CD4-positive, alpha-beta T cell (primary cell): Measurements from ENCODE around the gene HIGD1B. TPM values are rescaled to one million over a fixed set of nuclear protein-coding genes. Genes with fewer than 3 reads are reported as not detected.

Experiments used
- ATAC-seq: fragments of 200-7000 bp; cut with Tn5 transposase; one replicate; pipeline ENCODE4 v1.10.0; 2022; ENCODE audit warnings: mild to moderate bottlenecking; ENCODE audit not compliant: poor library complexity
- CTCF ChIA-PET: fragments of 350-600 bp; sonication (Branson Sonifier 250); formaldehyde crosslinking; loops from one replicate; lab custom pipeline; 2021; ENCODE audit warnings: antibody characterized with exemption, inconsistent platforms; lab: Charles Lee
- POLR2A ChIA-PET: fragments of 350-600 bp; sonication (Branson Sonifier 250); formaldehyde crosslinking; loops from one replicate; lab custom pipeline; 2021; ENCODE audit warnings: antibody characterized with exemption, inconsistent platforms; lab: Charles Lee
- DNase-seq, 14 experiments: peaks; one replicate each; pipeline ENCODE4 v3.0.0-alpha.2; 2013 to 2020; ENCODE audit warnings: mixed read lengths in 2 of 14
- H3K27ac ChIP-seq, 2 donors: one replicate each; pipeline versions ENCODE4 v1.5.1 to v1.7.0; 2013; ENCODE audit warnings: low read length in 2 of 2, low read depth in 1 of 2, mild to moderate bottlenecking in 1 of 2
- H3K27me3 ChIP-seq, 2 experiments: 1 replicate in 1 of 2; 2 replicates in 1 of 2; pipeline versions ENCODE4 v1.6.1 to v1.7.0; 2013; ENCODE audit warnings: low read length in 2 of 2, control low read depth in 1 of 2, mild to moderate bottlenecking in 1 of 2, moderate library complexity in 1 of 2; ENCODE audit not compliant: insufficient read depth in 2 of 2, control insufficient read depth in 1 of 2
- H3K36me3 ChIP-seq: one replicate; pipeline ENCODE4 v1.6.1; 2013; ENCODE audit warnings: low read length, control low read depth; ENCODE audit not compliant: insufficient read depth
- H3K4me1 ChIP-seq: one replicate; pipeline ENCODE4 v1.6.1; 2013; ENCODE audit warnings: low read length, control low read depth; ENCODE audit not compliant: insufficient read depth
- H3K4me3 ChIP-seq: one replicate; pipeline ENCODE4 v1.5.1; 2013; ENCODE audit warnings: mild to moderate bottlenecking, low read length, moderate library complexity
- H3K9me3 ChIP-seq, 2 experiments: 1 replicate in 1 of 2; 2 replicates in 1 of 2; pipeline versions ENCODE4 v1.6.1 to v1.7.0; 2013; ENCODE audit warnings: low read length in 2 of 2, mild to moderate bottlenecking in 2 of 2, control low read depth in 1 of 2, moderate library complexity in 1 of 2; ENCODE audit not compliant: control insufficient read depth in 1 of 2, insufficient read depth in 1 of 2
- H3K27ac Mint-ChIP-seq: one replicate; pipeline ENCODE4 v1.8.0; 2020; ENCODE audit warnings: mixed read lengths
- H3K27me3 Mint-ChIP-seq: one replicate; pipeline ENCODE4 v1.8.0; 2021; ENCODE audit warnings: mixed read lengths
- H3K36me3 Mint-ChIP-seq: one replicate; pipeline ENCODE4 v1.8.0; 2021; ENCODE audit warnings: low read depth, mixed read lengths
- H3K4me1 Mint-ChIP-seq: one replicate; pipeline ENCODE4 v1.8.0; 2021; ENCODE audit warnings: low read depth, mixed read lengths
- H3K4me3 Mint-ChIP-seq: one replicate; pipeline ENCODE4 v1.8.0; 2020; ENCODE audit warnings: mild to moderate bottlenecking, mixed read lengths
- H3K9me3 Mint-ChIP-seq: one replicate; pipeline ENCODE4 v1.8.0; 2020; ENCODE audit warnings: mixed read lengths
- intact Hi-C, 2 experiments: fragments of 100-400 bp; cut with DNase I in 1 of 2; cut with micrococcal nuclease in 1 of 2; formaldehyde crosslinking; loops; one replicate each; pipeline versions ENCODE4 v1.15.1 to v1.9.0; 2023 to 2025; cut with DNase I, micrococcal nuclease
- total RNA-seq, 174 experiments: library from RNA in 2 of 174; stranded (reverse) in 2 of 174; gene quantifications; one replicate each; pipeline ENCODE4 v1.2.3 and lab custom pipeline; 2021 to 2026
- TF ChIP-seq, protein P1 (sequence below): fragments of 200-600 bp; IDR thresholded peaks from one replicate; pipeline ENCODE4 v1.8.0; 2022; ENCODE audit warnings: antibody characterized with exemption, mild to moderate bottlenecking

HIGD1B gene
- total RNA-seq, 2 experiments from 2014 or later, result not detected

DNA sequence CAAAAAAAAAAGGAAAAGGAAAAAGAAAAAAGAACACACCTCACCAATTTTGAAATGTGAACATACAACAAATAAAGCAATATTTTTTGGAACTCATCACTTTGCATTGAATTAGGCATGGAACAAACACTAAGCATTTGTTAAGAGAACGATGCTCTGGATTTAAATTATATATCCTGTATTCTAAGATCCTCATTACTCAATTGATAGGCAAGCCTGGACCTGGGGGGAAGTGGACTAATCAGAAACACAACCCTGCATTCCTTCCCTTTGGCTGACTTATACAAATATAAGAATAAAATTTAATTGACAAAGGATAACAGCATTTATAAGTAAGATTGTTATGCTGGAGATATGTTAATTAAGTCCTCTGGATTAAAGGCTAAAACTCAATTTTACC, 19.8 kb upstream of the HIGD1B start:
- Mint-ChIP-seq H3K27ac (no peak overlapping the region), H3K27me3 (peaks cover 62% of the 10 kb centered on the region), H3K4me1 (peaks cover 15% of the 10 kb centered on the region), H3K4me3 (no peak overlapping the region), H3K9me3 (no peaks in the 10 kb centered on the region), H3K36me3 (no peaks in the 10 kb centered on the region)
- H3K27ac ChIP-seq, result no peak overlapping the region
- no peak for DNase-seq
- H3K27me3 ChIP-seq, result peaks cover 35 to 67% of the 10 kb centered on the region in 2 experiments
- ChIA-PET POLR2A (no interaction called here), CTCF (interaction anchor here (1.6 kb wide), 1 partner anchor 49 kb away, joined by 6 read pairs; no protein-coding TSS in a partner anchor)
- H3K9me3 ChIP-seq, result peaks cover 0 to 4% of the 10 kb centered on the region in 2 experiments
- ATAC-seq, result no peak
- intact Hi-C loops, result no loop called here
- TF ChIP-seq, protein P1, sequence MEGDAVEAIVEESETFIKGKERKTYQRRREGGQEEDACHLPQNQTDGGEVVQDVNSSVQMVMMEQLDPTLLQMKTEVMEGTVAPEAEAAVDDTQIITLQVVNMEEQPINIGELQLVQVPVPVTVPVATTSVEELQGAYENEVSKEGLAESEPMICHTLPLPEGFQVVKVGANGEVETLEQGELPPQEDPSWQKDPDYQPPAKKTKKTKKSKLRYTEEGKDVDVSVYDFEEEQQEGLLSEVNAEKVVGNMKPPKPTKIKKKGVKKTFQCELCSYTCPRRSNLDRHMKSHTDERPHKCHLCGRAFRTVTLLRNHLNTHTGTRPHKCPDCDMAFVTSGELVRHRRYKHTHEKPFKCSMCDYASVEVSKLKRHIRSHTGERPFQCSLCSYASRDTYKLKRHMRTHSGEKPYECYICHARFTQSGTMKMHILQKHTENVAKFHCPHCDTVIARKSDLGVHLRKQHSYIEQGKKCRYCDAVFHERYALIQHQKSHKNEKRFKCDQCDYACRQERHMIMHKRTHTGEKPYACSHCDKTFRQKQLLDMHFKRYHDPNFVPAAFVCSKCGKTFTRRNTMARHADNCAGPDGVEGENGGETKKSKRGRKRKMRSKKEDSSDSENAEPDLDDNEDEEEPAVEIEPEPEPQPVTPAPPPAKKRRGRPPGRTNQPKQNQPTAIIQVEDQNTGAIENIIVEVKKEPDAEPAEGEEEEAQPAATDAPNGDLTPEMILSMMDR, result no peak
- H3K4me3 ChIP-seq, result no peak overlapping the region
- no peaks in the 10 kb centered on the region for H3K36me3 ChIP-seq
- peaks cover 16% of the 10 kb centered on the region for H3K4me1 ChIP-seq

DNA sequence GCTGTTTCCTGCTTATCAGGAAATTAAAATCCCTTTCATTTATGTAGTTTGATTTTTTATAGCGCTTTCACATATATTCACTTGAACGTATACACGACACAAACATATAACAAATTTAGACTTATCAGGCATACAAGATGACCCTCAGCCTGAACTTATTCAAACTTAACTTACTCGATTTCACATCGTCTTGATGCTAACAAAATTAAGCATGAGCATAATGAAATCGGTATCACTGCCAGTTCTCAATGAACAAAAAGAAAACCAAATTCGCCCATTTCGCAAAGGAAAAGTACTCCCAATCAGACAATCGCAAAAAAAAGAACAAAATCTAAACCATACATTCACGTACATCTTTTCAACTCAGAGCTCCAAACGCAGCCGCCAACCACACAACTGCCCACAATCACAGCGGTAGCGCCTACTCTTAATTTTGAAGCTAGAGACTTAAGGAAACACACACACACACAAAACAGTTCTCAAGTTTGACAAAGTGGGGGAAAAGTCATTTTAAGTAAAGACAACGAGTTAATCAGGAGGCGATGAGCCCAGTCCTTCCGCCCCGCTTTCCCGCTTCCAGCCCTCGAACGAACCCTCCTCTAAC, 18.7 kb upstream of the HIGD1B start:
- intact Hi-C loops, result no loop called here
- peak; percentile 38 for ATAC-seq
- H3K27me3 ChIP-seq, result peaks cover 35 to 71% of the 10 kb centered on the region in 2 experiments
- Mint-ChIP-seq H3K36me3 (no peaks in the 10 kb centered on the region), H3K27ac (no peak overlapping the region), H3K27me3 (peaks cover 70% of the 10 kb centered on the region), H3K4me3 (peak overlapping the region; percentile 83), H3K4me1 (peaks cover 15% of the 10 kb centered on the region), H3K9me3 (no peaks in the 10 kb centered on the region)
- peak overlapping the region; percentile 32 for H3K4me3 ChIP-seq
- peaks cover 0 to 4% of the 10 kb centered on the region in 2 experiments for H3K9me3 ChIP-seq
- POLR2A ChIA-PET, result no interaction called here
- no peaks in the 10 kb centered on the region for H3K36me3 ChIP-seq
- H3K4me1 ChIP-seq, result peaks cover 16% of the 10 kb centered on the region
- CTCF ChIA-PET, result interaction anchor here (1.6 kb wide), 1 partner anchor 50 kb away, joined by 6 read pairs; no protein-coding TSS in a partner anchor
- DNase-seq, result peak in 3 of 14 experiments; percentile 5 to 42 (median 8)
- H3K27ac ChIP-seq, result no peak overlapping the region
- TF ChIP-seq, protein P1, result no peak

DNA sequence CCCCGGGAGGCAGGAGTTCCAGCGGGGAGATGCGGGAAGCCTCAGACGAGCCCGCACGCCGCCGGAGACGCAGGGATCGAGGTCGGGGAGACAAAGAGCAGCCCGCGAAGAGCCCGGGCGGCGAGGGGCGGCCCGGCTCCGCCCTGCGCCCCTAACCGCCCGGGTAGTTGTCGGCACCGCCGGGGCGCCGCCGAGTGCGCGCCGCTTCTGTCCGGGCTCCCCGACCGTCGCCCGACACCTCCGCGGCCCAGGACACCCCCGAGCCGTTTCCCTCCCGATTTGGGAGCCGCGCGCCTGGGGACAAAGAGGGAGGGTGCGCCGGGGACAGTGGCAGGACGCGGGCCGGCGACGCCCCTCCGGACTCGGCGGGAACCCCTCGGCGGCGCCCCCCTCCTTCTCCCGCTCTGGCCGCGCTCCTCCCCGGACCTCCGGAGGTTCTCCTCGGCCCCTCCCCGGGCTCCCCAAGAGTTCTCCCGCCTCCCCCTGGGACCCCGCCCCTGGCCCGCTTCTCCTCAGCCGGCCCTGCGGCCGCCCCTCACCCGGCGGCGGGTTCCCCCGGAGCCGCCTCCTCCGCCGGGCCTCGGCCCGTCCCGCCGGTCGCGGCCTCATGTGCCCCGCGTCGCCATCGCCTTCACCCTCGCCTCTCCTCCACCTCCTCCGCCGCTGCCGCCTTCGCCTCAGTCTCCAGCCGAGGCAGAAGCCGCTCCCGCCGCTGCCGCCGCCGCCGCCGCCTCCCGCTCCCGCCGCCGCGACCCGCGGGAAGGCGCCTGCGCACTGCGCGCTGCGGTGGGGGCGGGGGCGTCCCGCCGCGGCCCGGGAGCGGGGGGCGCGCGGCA, 17.9 kb upstream of the HIGD1B start, which contains the start of gene GJC1:
TSS of gene GJC1 (minus strand) at position 765 of the 836 bp plus-strand sequence. CDS start 24,470 bp downstream, outside the sequence.
- Mint-ChIP-seq H3K9me3 (no peaks in the 10 kb centered on the region), H3K36me3 (no peaks in the 10 kb centered on the region), H3K4me3 (peak within 1 kb of the TSS; percentile 83), H3K27ac (no peak within 1 kb of the TSS), H3K4me1 (peaks cover 15% of the 10 kb centered on the region), H3K27me3 (peaks cover 67% of the 10 kb centered on the region)
- TF ChIP-seq, protein P1, result no peak
- ChIA-PET CTCF (interaction anchor here (1.6 kb wide), 1 partner anchor 51 kb away, joined by 6 read pairs; no protein-coding TSS in a partner anchor), POLR2A (no interaction called here)
- H3K27ac ChIP-seq, result no peak within 1 kb of the TSS
- ATAC-seq (peak; percentile 40), DNase-seq (peak in 6 of 14 experiments; percentile 1 to 42 (median 8))
- H3K4me3 ChIP-seq, result peak within 1 kb of the TSS; percentile 35
- H3K9me3 ChIP-seq, result peaks cover 0 to 4% of the 10 kb centered on the region in 2 experiments
- peaks cover 35 to 71% of the 10 kb centered on the region in 2 experiments for H3K27me3 ChIP-seq
- peaks cover 16% of the 10 kb centered on the region for H3K4me1 ChIP-seq
- H3K36me3 ChIP-seq, result no peaks in the 10 kb centered on the region
- intact Hi-C loops, result no loop called here
